H1 (cell line): ENCODE measurements around the gene WBP1. TPM values are rescaled to one million over a fixed set of nuclear protein-coding genes. Genes with fewer than 3 reads are reported as not detected.

ENCODE experiments used
- ASH2L ChIP-seq: fragments of 200-600, 300-600 bp; sonication (generic); IDR thresholded peaks from one replicate; pipeline ENCODE4 v1.7.1; 2017; ENCODE audit warnings: low read length
- ATF3 ChIP-seq: IDR thresholded peaks from 2 replicates; pipeline ENCODE4 v1.6.1; 2011; ENCODE audit warnings: low read depth, mild to moderate bottlenecking, low read length; ENCODE audit not compliant: insufficient read depth
- BACH1 ChIP-seq: IDR thresholded peaks from 2 replicates; pipeline ENCODE4 v1.6.1; 2012; ENCODE audit warnings: low read length, improper control_type of control experiment
- CEBPB ChIP-seq: IDR thresholded peaks from 2 replicates; pipeline ENCODE4 v1.6.1; 2012; ENCODE audit warnings: low read depth, low read length
- CHD2 ChIP-seq: IDR thresholded peaks from 2 replicates; pipeline ENCODE4 v1.6.1; 2012; ENCODE audit warnings: low read length, improper control_type of control experiment
- CTCF ChIP-seq, 3 experiments: IDR thresholded peaks; 1 replicate in 2 of 3; 2 replicates in 1 of 3; pipeline versions ENCODE4 v1.5.1 to v1.6.1; 2011; ENCODE audit warnings: low read length in 3 of 3, mild to moderate bottlenecking in 3 of 3, inconsistent platforms in 2 of 3, low read depth in 1 of 3, moderate library complexity in 1 of 3; ENCODE audit not compliant: insufficient read depth in 1 of 3; ENCODE audit errors: control extremely low read depth in 1 of 3
- EP300 ChIP-seq, 2 experiments: IDR thresholded peaks; 1 replicate in 1 of 2; 2 replicates in 1 of 2; pipeline ENCODE4 v1.6.1; 2011 to 2012; ENCODE audit warnings: low read depth in 2 of 2, low read length in 2 of 2, mild to moderate bottlenecking in 2 of 2, borderline replicate concordance in 1 of 2, inconsistent platforms in 1 of 2, moderate library complexity in 1 of 2
- GTF2F1 ChIP-seq: IDR thresholded peaks from 2 replicates; pipeline ENCODE4 v1.6.1; 2012; ENCODE audit warnings: low read depth, low read length, improper control_type of control experiment, borderline replicate concordance
- JUND ChIP-seq: IDR thresholded peaks from 2 replicates; pipeline ENCODE4 v1.6.1; 2011; ENCODE audit warnings: mild to moderate bottlenecking, improper control_type of control experiment, low read length
- KDM1A ChIP-seq: fragments of 200-600, 300-600 bp; sonication (generic); IDR thresholded peaks from 2 replicates; pipeline ENCODE4 v1.7.1; 2016; ENCODE audit warnings: mild to moderate bottlenecking, low read length, borderline replicate concordance
- KDM4A ChIP-seq: IDR thresholded peaks from one replicate; pipeline ENCODE4 v1.7.1; 2012; ENCODE audit warnings: low read depth, mild to moderate bottlenecking, moderate library complexity, low read length, inconsistent platforms; ENCODE audit not compliant: severe bottlenecking
- MAX ChIP-seq: IDR thresholded peaks from 2 replicates; pipeline ENCODE4 v1.6.1; 2012; ENCODE audit warnings: inconsistent platforms
- NANOG ChIP-seq: IDR thresholded peaks from 2 replicates; pipeline ENCODE4 v1.6.1; 2011; ENCODE audit warnings: low read length, low read depth, mild to moderate bottlenecking, inconsistent platforms; ENCODE audit not compliant: insufficient read depth, poor library complexity, severe bottlenecking
- POU5F1 ChIP-seq: IDR thresholded peaks from 2 replicates; pipeline ENCODE4 v1.6.1; 2011; ENCODE audit warnings: low read depth, mild to moderate bottlenecking, low read length, moderate library complexity
- RBBP5 ChIP-seq: IDR thresholded peaks from 2 replicates; pipeline ENCODE4 v1.7.1; 2012; ENCODE audit warnings: low read depth, mild to moderate bottlenecking, inconsistent platforms, low read length, moderate library complexity, borderline replicate concordance
- SIN3A ChIP-seq, 2 experiments: IDR thresholded peaks in 1 of 2; conservative IDR thresholded peaks in 1 of 2; 2 replicates each; pipeline ENCODE4 v1.6.1; 2011 to 2012; ENCODE audit warnings: low read length in 2 of 2, improper control_type of control experiment in 1 of 2, low read depth in 1 of 2, mild to moderate bottlenecking in 1 of 2
- SIX5 ChIP-seq: IDR thresholded peaks from 2 replicates; pipeline ENCODE4 v1.6.1; 2011; ENCODE audit warnings: mild to moderate bottlenecking, low read depth, low read length
- SP2 ChIP-seq: IDR thresholded peaks from 2 replicates; pipeline ENCODE4 v1.6.1; 2012; ENCODE audit warnings: mild to moderate bottlenecking, low read length, inconsistent platforms
- SRF ChIP-seq: IDR thresholded peaks from 2 replicates; pipeline ENCODE4 v1.6.1; 2011; ENCODE audit warnings: mild to moderate bottlenecking, low read depth, low read length, moderate library complexity
- SUZ12 ChIP-seq: fragments of 200-600 bp; sonication (generic); IDR thresholded peaks from 2 replicates; pipeline ENCODE4 v1.6.1; 2012; ENCODE audit warnings: mild to moderate bottlenecking, inconsistent platforms, low read length, moderate library complexity, mixed read lengths
- YY1 ChIP-seq: IDR thresholded peaks from 2 replicates; pipeline ENCODE4 v1.6.1; 2011; ENCODE audit warnings: low read depth, mild to moderate bottlenecking, low read length
- polyA plus RNA-seq, 7 experiments: library from polyadenylated mRNA; depleted of rRNA in 3 of 7; stranded (reverse) in 5 of 7; unstranded in 2 of 7; fragments of >200 nt in 5 of 7; fragments of 200-250 nt in 2 of 7; gene quantifications; 1 replicate in 5 of 7; 2 replicates in 1 of 7; 4 replicates in 1 of 7; pipeline versions ENCODE4 v1.2.1 to v1.2.3, GENCODE V29; 2011 to 2013; ENCODE audit warnings: missing spikeins in 2 of 7, mixed read lengths in 2 of 7
- total RNA-seq: library from RNA; stranded (reverse); fragmentation: NEBNext Ultra II Directional; extraction: Animal tissue kit (Norgen Biotek cat#: 25700); gene quantifications from 2 replicates; pipeline ENCODE4 v1.2.1, GENCODE V29; 2021

Gene WBP1
- total and polyA plus RNA-seq, 2 of the 8 experiments (the other 6 are each of a cell fraction or from before 2014, with no cell fraction given) = 57.2 to 190 TPM

GRCh38 chr2:74497777-74498499 is 39.7 kb downstream of the WBP1 start (continued):
- TF ChIP-seq CTCF (IDR thresholded peaks at IDR 0.05; ENCODE audit: control extremely low read depth in 1 of 3, insufficient read depth in 1 of 3, low read depth in 1 of 3, low read length in 3 of 3) (no peak), GTF2F1 (no peak), NANOG (no peak), POU5F1 (no peak), SP2 (no peak), RBBP5 (no peak), KDM1A (no peak), KDM4A (no peak), ASH2L (peak; percentile 64), SIN3A (conservative IDR thresholded peaks at IDR 0.05 in 1 of 2, IDR thresholded peaks at IDR 0.05 in 1 of 2; ENCODE audit: low read depth in 1 of 2, low read length in 2 of 2) (peak in 1 of 2 experiments; percentile 27; a peak in 1 of 4 replicates), BACH1 (0 out of 2 replicates have a peak, but pooled peaks have one; percentile 34), JUND (no peak), SUZ12 (peak; percentile 77), SIX5 (no peak), SRF (no peak), MAX (peak; percentile 53; the same call in 1 of the 2 replicates), YY1 (no peak), CHD2 (no peak), CEBPB (no peak), ATF3 (no peak), EP300 (IDR thresholded peaks at IDR 0.05; ENCODE audit: borderline replicate concordance in 1 of 2, low read depth in 2 of 2, low read length in 2 of 2) (no peak)
